Progenitor cell of endocrine pancreas (in vitro differentiated cells): ENCODE results near the gene TWIST1. TPM values are rescaled to one million over a fixed set of nuclear protein-coding genes. Genes with fewer than 3 reads are reported as not detected.
A peak's percentile ranks its signal among the peaks of the same experiment; 100 is the strongest.

Source experiments
- DNase-seq: peaks from one replicate; pipeline ENCODE4 v3.0.0; 2021; ENCODE audit warnings: low spot score; ENCODE audit not compliant: unreplicated experiment
- H3K27ac Mint-ChIP-seq: 2 replicates; pipeline ENCODE4 v1.8.0; 2021; ENCODE audit warnings: mild to moderate bottlenecking, moderate library complexity, mixed read lengths
- H3K27me3 Mint-ChIP-seq: 2 replicates; pipeline ENCODE4 v1.8.0; 2021; ENCODE audit warnings: mixed read lengths
- H3K36me3 Mint-ChIP-seq: 2 replicates; pipeline ENCODE4 v1.8.0; 2022; ENCODE audit warnings: mixed read lengths; ENCODE audit not compliant: insufficient read depth
- H3K4me1 Mint-ChIP-seq: 2 replicates; pipeline ENCODE4 v1.8.0; 2021; ENCODE audit warnings: low read depth, mixed read lengths
- H3K4me3 Mint-ChIP-seq: 2 replicates; pipeline ENCODE4 v1.8.0; 2021; ENCODE audit warnings: low read depth, mild to moderate bottlenecking, moderate library complexity, mixed read lengths
- H3K9me3 Mint-ChIP-seq: 2 replicates; pipeline ENCODE4 v1.8.0; 2021; ENCODE audit warnings: low read depth, mixed read lengths
- long read RNA-seq: library from polyadenylated mRNA; unstranded; transcript quantifications from one replicate; pipeline ENCODE4 v2.0.0, GENCODE V29; 2020
- total RNA-seq: library from RNA; stranded (reverse); gene quantifications from 2 replicates; pipeline ENCODE4 v1.2.1, GENCODE V29; 2021
- TF ChIP-seq, protein P1 (sequence below): fragments of 200-600 bp; sonication (generic); IDR thresholded peaks from one replicate; pipeline ENCODE4 v1.5.0; 2021; ENCODE audit warnings: antibody characterized with exemption, mild to moderate bottlenecking; ENCODE audit not compliant: unreplicated experiment

Gene TWIST1
- 1.8 and 2.8 TPM in 2 replicates for total RNA-seq
- long read RNA-seq: 0 reads

- peaks cover 3% of the 10 kb centered on the region for H3K4me1 Mint-ChIP-seq
- H3K4me3 Mint-ChIP-seq: peak within 1 kb of the TSS; percentile 56
- no peaks in the 10 kb centered on the region for H3K36me3 Mint-ChIP-seq
- DNase-seq: no peak
- TF ChIP-seq, protein P1, sequence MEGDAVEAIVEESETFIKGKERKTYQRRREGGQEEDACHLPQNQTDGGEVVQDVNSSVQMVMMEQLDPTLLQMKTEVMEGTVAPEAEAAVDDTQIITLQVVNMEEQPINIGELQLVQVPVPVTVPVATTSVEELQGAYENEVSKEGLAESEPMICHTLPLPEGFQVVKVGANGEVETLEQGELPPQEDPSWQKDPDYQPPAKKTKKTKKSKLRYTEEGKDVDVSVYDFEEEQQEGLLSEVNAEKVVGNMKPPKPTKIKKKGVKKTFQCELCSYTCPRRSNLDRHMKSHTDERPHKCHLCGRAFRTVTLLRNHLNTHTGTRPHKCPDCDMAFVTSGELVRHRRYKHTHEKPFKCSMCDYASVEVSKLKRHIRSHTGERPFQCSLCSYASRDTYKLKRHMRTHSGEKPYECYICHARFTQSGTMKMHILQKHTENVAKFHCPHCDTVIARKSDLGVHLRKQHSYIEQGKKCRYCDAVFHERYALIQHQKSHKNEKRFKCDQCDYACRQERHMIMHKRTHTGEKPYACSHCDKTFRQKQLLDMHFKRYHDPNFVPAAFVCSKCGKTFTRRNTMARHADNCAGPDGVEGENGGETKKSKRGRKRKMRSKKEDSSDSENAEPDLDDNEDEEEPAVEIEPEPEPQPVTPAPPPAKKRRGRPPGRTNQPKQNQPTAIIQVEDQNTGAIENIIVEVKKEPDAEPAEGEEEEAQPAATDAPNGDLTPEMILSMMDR: no peak
- no peaks in the 10 kb centered on the region for H3K9me3 Mint-ChIP-seq
- H3K27ac Mint-ChIP-seq: no peak within 1 kb of the TSS
- H3K27me3 Mint-ChIP-seq: peaks cover 79% of the 10 kb centered on the region
These were observed at the start of gene TWIST1 for GRCh38 chr7:19117091-19117869. TSS of gene TWIST1 (minus strand) at chr7:19117636. CDS start at chr7:19117321, 315 bp downstream.

GRCh38 chr7:19161671-19162070 lies 44.2 kb upstream of the TWIST1 start:
- Mint-ChIP-seq H3K36me3 (no peaks in the 10 kb centered on the region), H3K9me3 (no peaks in the 10 kb centered on the region), H3K4me3 (no peak overlapping the region), H3K4me1 (no peaks in the 10 kb centered on the region), H3K27ac (no peak overlapping the region), H3K27me3 (peaks cover 6% of the 10 kb centered on the region)
- DNase-seq: no peak
- TF ChIP-seq, protein P1: no peak

DNA sequence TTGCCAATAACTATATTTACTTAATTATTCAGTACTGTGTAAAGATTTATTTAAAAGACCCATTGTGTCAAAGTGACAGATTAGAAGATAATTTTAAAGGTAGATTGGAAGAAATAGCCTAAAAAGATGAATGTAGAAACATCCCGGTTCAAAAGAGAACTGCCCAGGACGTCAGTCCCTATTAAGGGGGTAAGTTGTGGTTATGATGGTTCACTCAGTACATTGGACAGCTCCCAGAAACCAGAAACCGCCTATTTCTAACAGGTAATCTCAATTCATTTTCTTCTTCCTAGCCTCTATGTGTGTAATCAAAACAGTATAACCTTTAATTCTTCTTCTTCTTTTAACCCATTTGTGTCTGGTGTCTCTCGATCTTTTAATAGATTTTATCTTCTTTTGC lies 29.3 kb upstream of the TWIST1 start:
- Mint-ChIP-seq H3K27ac (no peak overlapping the region), H3K36me3 (no peaks in the 10 kb centered on the region), H3K9me3 (no peaks in the 10 kb centered on the region), H3K27me3 (peaks cover 60% of the 10 kb centered on the region), H3K4me3 (no peak overlapping the region), H3K4me1 (peaks cover 7% of the 10 kb centered on the region)
- peak; percentile 16 for DNase-seq
- TF ChIP-seq, protein P1: no peak

GRCh38 chr7:19145434-19146115 lies 28.1 kb upstream of the TWIST1 start:
- TF ChIP-seq, protein P1: no peak
- no peak overlapping the region for H3K4me3 Mint-ChIP-seq
- H3K4me1 Mint-ChIP-seq: peaks cover 7% of the 10 kb centered on the region
- no peak overlapping the region for H3K27ac Mint-ChIP-seq
- peaks cover 64% of the 10 kb centered on the region for H3K27me3 Mint-ChIP-seq
- DNase-seq: no peak
- H3K36me3 Mint-ChIP-seq: no peaks in the 10 kb centered on the region
- H3K9me3 Mint-ChIP-seq: no peaks in the 10 kb centered on the region

- TF ChIP-seq, protein P1: no peak
- Mint-ChIP-seq H3K36me3 (no peaks in the 10 kb centered on the region), H3K27ac (no peak within 1 kb of the TSS), H3K27me3 (peaks cover 71% of the 10 kb centered on the region), H3K4me1 (peaks cover 7% of the 10 kb centered on the region), H3K9me3 (no peaks in the 10 kb centered on the region), H3K4me3 (peak within 1 kb of the TSS; percentile 65)
- no peak for DNase-seq
These were observed 27.4 kb upstream of the TWIST1 start, which contains the start of gene FERD3L for GRCh38 chr7:19144661-19145433. TSS of gene FERD3L (minus strand) at chr7:19145421. CDS start at chr7:19145362, 59 bp downstream.
